Vein endothelial cell (primary cell): ENCODE results near the gene PCCA. TPM values are rescaled to one million over a fixed set of nuclear protein-coding genes. Genes with fewer than 3 reads are reported as not detected.

Experiments
- small RNA-seq: library from RNA; depleted of rRNA; stranded (forward); fragments of <200 nt; gene quantifications from one replicate; pipeline ENCODE3, GENCODE V24; 2012
- total RNA-seq: library from RNA; depleted of rRNA; stranded (reverse); fragments of >200 nt; gene quantifications from 2 replicates; pipeline ENCODE4 v1.2.3, GENCODE V29; 2012

The PCCA gene, protein sequence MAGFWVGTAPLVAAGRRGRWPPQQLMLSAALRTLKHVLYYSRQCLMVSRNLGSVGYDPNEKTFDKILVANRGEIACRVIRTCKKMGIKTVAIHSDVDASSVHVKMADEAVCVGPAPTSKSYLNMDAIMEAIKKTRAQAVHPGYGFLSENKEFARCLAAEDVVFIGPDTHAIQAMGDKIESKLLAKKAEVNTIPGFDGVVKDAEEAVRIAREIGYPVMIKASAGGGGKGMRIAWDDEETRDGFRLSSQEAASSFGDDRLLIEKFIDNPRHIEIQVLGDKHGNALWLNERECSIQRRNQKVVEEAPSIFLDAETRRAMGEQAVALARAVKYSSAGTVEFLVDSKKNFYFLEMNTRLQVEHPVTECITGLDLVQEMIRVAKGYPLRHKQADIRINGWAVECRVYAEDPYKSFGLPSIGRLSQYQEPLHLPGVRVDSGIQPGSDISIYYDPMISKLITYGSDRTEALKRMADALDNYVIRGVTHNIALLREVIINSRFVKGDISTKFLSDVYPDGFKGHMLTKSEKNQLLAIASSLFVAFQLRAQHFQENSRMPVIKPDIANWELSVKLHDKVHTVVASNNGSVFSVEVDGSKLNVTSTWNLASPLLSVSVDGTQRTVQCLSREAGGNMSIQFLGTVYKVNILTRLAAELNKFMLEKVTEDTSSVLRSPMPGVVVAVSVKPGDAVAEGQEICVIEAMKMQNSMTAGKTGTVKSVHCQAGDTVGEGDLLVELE
- total RNA-seq = 15.0 and 27.8 TPM in 2 replicates

DNA sequence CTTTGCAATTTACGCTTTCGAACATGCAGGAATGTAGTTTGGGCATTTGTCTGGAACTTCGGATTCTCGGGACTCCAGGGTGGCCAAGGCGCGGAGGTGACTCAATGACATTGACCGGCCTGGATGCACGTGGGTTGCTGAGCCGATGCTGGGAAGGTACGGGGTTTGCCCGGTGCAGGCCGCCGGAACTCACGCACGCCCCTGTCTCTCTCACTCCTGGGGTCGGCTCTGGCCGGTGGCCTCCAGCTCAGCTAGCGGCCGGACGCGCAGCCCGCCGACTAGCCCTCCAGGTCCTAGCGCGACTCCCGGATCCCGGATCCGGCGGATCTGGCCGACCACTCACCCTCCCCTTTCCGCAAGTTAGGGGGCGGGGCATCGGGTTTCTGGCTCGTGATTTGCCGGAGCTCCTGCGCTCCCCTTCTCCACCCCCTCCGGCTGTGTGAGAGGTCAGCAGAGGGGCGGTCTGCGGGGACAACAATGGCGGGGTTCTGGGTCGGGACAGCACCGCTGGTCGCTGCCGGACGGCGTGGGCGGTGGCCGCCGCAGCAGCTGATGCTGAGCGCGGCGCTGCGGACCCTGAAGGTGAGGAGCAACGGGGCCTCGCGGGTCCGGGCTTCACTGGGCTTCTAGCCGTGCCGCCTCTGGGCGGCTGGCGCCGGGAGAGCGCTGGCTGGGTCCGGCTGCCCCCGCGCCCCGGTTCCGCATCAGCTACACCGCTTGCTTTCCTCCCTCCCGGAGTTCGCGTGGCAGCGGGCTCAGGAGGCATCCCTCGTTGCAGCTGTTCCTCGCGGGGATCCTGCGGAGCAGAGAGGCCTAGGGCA is at the start of gene PCCA:
Gene PCCA (plus strand): TSS at position 450 of the 821 bp plus-strand sequence. CDS start 28 bp downstream, at position 478.

Small RNA genes lying within 50 kb of the gene (small RNA-seq; reads per million reads assigned to genes)
- gene AL356575.1 = not detected

Other genes starting within 250 kb of the PCCA start
- under 0.01 TPM in 1 of 2 replicates, not detected in the other for gene ZIC5, start 117.3 kb upstream of the PCCA start, total RNA-seq
- gene ZIC2, start 107.3 kb upstream of the PCCA start, total RNA-seq = under 0.01 TPM in 1 of 2 replicates, not detected in the other